HK-2 (cell line): ENCODE measurements around the gene LAG3.
A peak's percentile ranks its signal among the peaks of the same experiment; 100 is the strongest.

ENCODE experiments used
- DNase-seq: peaks from one replicate; pipeline ENCODE4 v3.0.0-alpha.2; 2018; ENCODE audit not compliant: unreplicated experiment

Gene LAG3

DNA sequence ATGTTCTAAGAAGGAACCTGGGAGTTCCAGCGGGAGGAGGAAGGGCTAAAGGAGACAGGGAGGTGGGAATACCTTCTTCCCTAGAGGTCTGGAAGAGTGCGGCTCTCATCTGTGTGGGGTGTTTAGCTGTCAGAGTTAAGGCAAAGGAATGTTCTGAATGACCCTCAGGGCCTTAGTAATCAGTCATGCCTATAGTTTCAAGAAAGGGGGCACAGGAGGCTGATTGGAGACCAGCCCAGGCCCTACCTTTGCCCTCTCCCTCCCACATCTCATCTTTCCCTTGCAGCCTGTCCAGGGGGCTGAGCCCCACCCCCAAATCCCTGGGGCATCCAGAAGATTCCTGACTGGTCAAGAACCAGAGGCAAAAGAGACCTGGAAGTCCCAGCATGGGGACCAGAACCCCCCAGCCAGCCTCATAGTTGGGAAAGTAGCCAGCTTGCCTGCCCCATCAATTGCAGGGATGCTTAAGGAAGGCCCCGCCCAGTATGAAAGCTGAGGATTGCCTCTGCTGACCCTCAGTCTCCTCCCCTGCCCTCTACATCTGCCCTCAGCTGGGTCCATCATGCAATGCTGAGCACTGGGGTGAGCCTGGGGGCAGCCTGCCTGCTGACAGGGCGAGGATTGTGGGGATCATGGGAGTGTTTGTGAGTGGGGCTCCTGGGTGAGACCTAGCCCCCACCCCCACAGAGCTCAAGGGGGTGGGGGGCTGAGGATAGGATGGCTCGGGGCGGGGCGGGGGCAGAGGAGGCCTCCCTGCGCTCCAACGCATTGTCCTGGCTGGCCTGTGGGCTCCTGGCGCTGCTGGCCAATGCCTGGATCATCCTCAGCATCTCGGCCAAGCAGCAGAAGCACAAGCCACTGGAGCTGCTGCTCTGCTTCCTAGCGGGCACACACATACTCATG is 51.1 kb downstream of the LAG3 start:
- no peak for DNase-seq

DNA sequence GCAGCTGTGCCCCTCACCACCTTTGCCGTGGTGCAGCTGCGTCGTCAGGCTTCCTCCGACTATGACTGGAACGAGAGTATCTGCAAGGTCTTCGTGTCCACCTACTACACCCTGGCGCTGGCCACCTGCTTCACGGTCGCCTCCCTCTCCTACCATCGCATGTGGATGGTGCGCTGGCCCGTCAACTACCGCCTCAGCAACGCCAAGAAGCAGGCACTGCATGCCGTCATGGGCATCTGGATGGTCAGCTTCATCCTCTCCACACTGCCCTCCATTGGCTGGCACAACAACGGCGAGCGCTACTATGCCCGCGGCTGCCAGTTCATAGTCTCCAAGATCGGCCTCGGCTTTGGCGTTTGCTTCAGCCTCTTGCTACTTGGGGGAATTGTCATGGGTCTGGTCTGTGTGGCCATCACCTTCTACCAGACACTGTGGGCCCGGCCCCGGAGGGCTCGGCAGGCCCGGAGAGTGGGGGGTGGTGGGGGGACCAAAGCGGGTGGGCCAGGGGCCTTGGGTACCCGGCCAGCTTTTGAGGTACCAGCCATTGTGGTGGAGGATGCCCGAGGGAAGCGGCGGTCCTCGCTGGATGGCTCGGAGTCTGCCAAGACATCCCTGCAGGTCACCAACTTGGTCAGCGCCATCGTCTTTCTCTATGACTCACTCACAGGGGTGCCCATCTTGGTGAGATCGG is 51.9 kb downstream of the LAG3 start:
- no peak for DNase-seq

DNA sequence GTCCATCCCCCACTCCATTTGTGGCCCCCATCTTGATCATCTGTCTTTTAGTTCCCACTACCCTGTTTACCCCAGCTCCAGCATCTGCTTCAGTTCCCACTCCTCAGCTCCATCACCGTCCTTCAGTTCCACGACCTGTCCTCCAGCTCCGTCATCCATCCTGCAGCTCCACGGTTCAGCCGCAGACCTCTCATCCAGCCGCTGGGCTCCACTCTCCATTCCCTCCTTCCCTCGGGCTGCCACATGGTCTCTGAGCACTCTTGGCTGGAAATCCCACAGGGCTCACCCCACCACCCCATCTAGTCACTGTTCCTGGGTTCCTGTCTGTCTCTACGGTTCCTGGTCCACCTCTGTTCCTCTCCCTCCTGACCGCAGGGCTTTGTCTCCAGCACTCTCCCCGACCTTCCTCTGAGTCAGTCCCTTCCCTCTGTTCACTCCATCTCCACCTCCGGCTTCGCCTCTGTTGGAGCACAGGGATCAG is 52.6 kb downstream of the LAG3 start:
- no peak for DNase-seq

DNA sequence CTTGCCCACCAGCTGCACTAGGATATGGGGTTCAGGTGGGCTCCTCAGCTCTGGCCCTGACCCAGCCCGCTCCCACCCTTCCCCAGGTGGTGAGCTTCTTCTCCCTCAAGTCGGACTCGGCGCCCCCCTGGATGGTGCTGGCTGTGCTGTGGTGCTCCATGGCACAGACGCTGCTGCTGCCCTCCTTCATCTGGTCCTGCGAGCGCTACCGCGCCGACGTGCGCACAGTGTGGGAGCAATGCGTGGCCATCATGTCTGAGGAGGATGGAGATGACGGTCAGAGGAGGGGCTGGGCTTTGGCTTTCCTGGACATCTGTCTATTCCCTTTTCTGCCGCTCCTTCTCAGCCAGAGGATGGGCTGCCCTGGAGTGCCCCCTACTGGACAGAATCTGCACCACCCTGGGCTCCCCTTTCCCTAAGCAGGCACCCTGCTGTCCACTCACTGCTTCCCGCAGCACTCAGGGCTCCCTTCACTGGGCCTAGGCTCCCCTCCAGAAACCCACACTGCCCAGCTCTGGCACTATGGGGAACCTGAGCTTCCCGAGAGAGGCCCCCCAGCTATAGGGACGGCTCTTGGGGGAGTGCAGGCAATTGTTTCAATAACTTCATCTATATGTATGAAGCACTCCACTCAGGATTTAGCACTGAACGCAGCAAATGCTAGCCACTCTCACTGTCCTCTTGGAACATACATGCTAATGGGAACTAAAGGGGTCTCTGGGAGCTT is 53.2 kb downstream of the LAG3 start:
- DNase-seq = peak; percentile 86

DNA sequence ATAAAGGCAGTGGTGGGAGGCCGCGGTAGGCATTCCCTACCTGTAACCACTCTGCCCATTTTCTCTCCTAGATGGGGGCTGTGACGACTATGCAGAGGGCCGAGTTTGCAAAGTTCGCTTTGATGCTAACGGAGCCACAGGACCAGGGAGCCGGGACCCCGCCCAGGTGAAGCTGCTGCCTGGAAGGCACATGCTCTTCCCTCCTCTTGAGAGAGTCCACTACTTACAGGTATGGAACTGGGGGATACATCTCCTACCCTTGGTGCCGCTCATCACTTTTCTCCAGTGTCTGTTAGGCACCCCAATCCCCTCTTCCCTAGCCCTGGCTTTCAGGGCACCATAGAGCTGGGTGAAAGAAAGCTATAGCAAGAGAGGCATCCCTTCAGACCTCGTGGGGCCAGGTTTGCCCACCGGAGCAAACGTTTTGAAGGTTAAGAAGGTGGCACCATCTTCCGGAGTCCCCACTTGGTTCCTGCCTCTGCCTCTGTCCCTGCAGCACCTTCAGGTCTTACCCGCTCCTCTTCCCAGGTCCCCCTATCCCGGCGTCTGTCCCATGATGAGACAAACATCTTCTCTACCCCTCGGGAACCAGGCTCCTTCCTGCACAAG is 53.9 kb downstream of the LAG3 start:
- no peak for DNase-seq

DNA sequence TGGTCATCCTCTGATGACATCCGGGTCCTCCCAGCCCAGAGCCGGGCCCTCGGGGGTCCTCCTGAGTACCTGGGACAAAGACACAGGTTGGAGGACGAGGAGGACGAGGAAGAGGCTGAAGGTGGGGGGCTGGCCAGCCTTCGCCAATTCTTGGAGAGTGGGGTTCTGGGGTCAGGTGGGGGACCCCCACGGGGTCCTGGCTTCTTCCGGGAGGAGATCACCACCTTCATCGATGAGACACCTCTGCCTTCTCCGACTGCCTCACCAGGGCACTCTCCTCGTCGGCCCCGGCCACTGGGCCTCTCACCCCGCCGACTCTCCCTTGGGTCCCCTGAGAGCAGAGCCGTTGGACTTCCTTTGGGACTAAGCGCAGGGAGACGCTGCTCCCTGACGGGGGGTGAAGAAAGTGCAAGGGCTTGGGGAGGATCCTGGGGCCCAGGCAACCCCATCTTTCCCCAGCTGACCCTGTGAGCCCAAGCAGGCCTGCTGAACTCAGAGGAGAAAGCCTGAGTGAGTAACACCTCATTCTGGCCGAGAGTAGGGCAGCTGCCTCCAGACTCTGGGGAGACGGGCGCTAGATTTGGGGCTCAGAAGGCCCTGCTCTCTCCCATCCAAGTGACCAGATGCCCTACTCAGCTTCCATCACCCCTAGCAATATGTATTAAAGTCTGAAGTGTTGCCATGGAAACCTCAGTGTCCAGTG is 54.6 kb downstream of the LAG3 start:
- DNase-seq = no peak

DNA sequence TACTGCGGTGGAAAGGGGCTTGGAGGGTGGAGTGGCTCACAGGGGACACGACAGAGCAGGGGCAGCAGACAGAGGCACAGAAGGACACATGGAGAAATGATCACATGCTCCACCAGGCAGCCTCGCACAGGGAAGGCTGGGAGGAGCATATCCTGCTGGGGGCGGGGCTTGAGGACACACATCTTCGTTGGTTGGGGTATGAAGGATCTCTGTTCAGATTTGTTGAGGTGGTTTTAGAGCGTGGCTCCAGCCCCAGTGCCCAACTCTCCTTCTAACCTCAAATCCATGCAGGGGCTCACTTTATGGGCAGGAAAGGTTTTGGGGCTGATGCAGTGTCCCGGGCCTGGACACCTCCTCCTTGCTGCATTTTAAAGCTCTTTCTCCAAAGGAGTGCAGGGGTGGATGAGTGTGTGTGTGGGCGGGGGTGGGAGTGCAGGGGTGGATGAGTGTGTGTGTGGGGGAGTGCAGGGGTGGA is 55.2 kb downstream of the LAG3 start:
- peak; percentile 77 for DNase-seq
